ENCODE data around the gene ADGRA1. TPM values are rescaled to one million over a fixed set of nuclear protein-coding genes. Genes with fewer than 3 reads are reported as not detected.
"Not testable (repeated sequence)": the region's sequence is repeated elsewhere in the genome, so short reads cannot be mapped to it uniquely, and the experiment has no call there.

The ADGRA1 gene
- total RNA-seq, 2 experiments from 2014 or later: not detected

GRCh38 chr10:133110133-133110532, 22.4 kb downstream of the ADGRA1 start:
- intact Hi-C loops (cut with DNase I, micrococcal nuclease): no loop called here
- ATAC-seq: no peak
- Mint-ChIP-seq H3K36me3 (ENCODE audit: low read depth) (peaks cover 2% of the 10 kb centered on the region), H3K4me1 (no peaks in the 10 kb centered on the region), H3K27ac (no peak overlapping the region), H3K27me3 (no peaks in the 10 kb centered on the region), H3K9me3 (ENCODE audit: low read depth) (peaks cover 10% of the 10 kb centered on the region), H3K4me3 (no peak overlapping the region)
- ChIA-PET CTCF (interaction anchor here (0.7 kb wide), 1 partner anchor 272 kb away, joined by 3 read pairs; no protein-coding TSS in a partner anchor), POLR2A (no interaction called here)
- no peak for DNase-seq

GRCh38 chr10:133110609-133111275, 23.0 kb downstream of the ADGRA1 start:
- intact Hi-C loops (cut with DNase I, micrococcal nuclease): no loop called here

GRCh38 chr10:133111640-133112039, 23.9 kb downstream of the ADGRA1 start:
- ATAC-seq; H3K4me3 Mint-ChIP-seq; H3K9me3 Mint-ChIP-seq (ENCODE audit: low read depth); H3K27me3 Mint-ChIP-seq; H3K36me3 Mint-ChIP-seq (ENCODE audit: low read depth); POLR2A ChIA-PET; DNase-seq; H3K27ac Mint-ChIP-seq; intact Hi-C loops (cut with DNase I, micrococcal nuclease); CTCF ChIA-PET; H3K4me1 Mint-ChIP-seq: not testable (repeated sequence)

More at GRCh38 chr10:133110609-133111275, 23.0 kb downstream of the ADGRA1 start:
- no peak overlapping the region for H3K27ac Mint-ChIP-seq
- peaks cover 10% of the 10 kb centered on the region for H3K9me3 Mint-ChIP-seq (ENCODE audit: low read depth)
- H3K4me1 Mint-ChIP-seq: no peaks in the 10 kb centered on the region
- CTCF ChIA-PET: no interaction called here
- H3K36me3 Mint-ChIP-seq (ENCODE audit: low read depth): peaks cover 2% of the 10 kb centered on the region
- ATAC-seq (no peak), DNase-seq (no peak)
- POLR2A ChIA-PET: no interaction called here
- H3K4me3 Mint-ChIP-seq: no peak overlapping the region
- no peaks in the 10 kb centered on the region for H3K27me3 Mint-ChIP-seq

DNA sequence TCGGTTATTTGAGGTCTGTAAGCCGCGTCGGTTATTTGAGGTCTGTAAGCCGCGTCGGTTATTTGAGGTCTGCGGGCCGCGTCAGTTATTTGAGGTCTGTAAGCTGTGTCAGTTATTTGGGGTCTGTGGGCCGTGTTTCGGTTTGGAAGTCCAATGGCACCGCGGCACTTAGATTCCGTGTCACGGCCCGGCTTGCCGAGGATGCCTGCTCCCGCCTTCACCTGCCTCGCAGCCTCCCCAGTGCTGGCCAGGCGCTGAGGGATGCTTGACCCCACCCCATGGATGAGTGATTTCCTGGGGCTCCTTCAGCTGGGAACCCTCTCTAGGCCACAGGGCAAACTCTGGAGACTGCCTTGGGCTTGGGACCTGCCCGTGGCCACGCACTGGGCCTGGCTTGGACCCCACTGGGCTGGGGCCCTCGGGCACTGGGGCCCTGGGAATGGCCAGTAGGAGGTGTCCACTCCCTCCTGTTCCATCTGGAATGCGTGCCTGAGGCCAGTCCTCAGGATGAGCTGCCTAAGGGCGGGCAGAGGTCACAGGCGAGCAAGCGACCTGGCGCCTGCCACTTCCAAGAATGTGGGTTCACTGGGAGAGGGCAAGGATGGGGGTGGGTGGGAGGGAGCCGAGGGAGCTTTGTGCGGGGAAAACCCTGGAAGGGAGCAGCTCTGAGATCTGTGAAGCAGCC, 25.6 kb downstream of the ADGRA1 start:
- no peak overlapping the region for H3K4me3 Mint-ChIP-seq
- H3K4me1 Mint-ChIP-seq: no peaks in the 10 kb centered on the region
- DNase-seq (no peak), ATAC-seq (no peak)
- peaks cover 2% of the 10 kb centered on the region for H3K36me3 Mint-ChIP-seq (ENCODE audit: low read depth)
- intact Hi-C loops (cut with DNase I, micrococcal nuclease): no loop called here
- no peaks in the 10 kb centered on the region for H3K27me3 Mint-ChIP-seq
- no peak overlapping the region for H3K27ac Mint-ChIP-seq
- ChIA-PET CTCF (interaction anchor here (0.6 kb wide), 1 partner anchor 83 kb away, joined by 3 read pairs; no protein-coding TSS in a partner anchor), POLR2A (no interaction called here)
- H3K9me3 Mint-ChIP-seq (ENCODE audit: low read depth): peaks cover 6% of the 10 kb centered on the region

GRCh38 chr10:133113847-133114246, 26.1 kb downstream of the ADGRA1 start:
- ATAC-seq (no peak), DNase-seq (no peak)
- peaks cover 10% of the 10 kb centered on the region for H3K9me3 Mint-ChIP-seq (ENCODE audit: low read depth)
- H3K27ac Mint-ChIP-seq: no peak overlapping the region
- no peaks in the 10 kb centered on the region for H3K4me1 Mint-ChIP-seq
- H3K4me3 Mint-ChIP-seq: no peak overlapping the region
- CTCF ChIA-PET: no interaction called here
- intact Hi-C loops (cut with DNase I, micrococcal nuclease): no loop called here
- H3K36me3 Mint-ChIP-seq (ENCODE audit: low read depth): peaks cover 2% of the 10 kb centered on the region
- POLR2A ChIA-PET: no interaction called here
- H3K27me3 Mint-ChIP-seq: no peaks in the 10 kb centered on the region

- Mint-ChIP-seq H3K4me1 (no peaks in the 10 kb centered on the region), H3K27me3 (no peaks in the 10 kb centered on the region), H3K4me3 (no peak overlapping the region), H3K27ac (no peak overlapping the region), H3K36me3 (ENCODE audit: low read depth) (peaks cover 2% of the 10 kb centered on the region), H3K9me3 (ENCODE audit: low read depth) (peaks cover 11% of the 10 kb centered on the region)
- POLR2A ChIA-PET: no interaction called here
- DNase-seq (no peak), ATAC-seq (no peak)
- intact Hi-C loops (cut with DNase I, micrococcal nuclease): no loop called here
- CTCF ChIA-PET: no interaction called here
These were observed 26.5 kb downstream of the ADGRA1 start for GRCh38 chr10:133114251-133114650.

GRCh38 chr10:133114726-133115452, 27.2 kb downstream of the ADGRA1 start:
- Mint-ChIP-seq H3K9me3 (ENCODE audit: low read depth) (peaks cover 8% of the 10 kb centered on the region), H3K27me3 (no peaks in the 10 kb centered on the region), H3K36me3 (ENCODE audit: low read depth) (no peaks in the 10 kb centered on the region), H3K27ac (no peak overlapping the region), H3K4me1 (no peaks in the 10 kb centered on the region), H3K4me3 (no peak overlapping the region)
- DNase-seq (no peak), ATAC-seq (no peak)
- intact Hi-C loops (cut with DNase I, micrococcal nuclease): no loop called here
- POLR2A ChIA-PET: no interaction called here
- CTCF ChIA-PET: no interaction called here

- Mint-ChIP-seq H3K9me3 (ENCODE audit: low read depth) (peaks cover 10% of the 10 kb centered on the region), H3K36me3 (ENCODE audit: low read depth) (no peaks in the 10 kb centered on the region), H3K4me3 (no peak overlapping the region), H3K27me3 (no peaks in the 10 kb centered on the region), H3K4me1 (no peaks in the 10 kb centered on the region), H3K27ac (no peak overlapping the region)
- DNase-seq: no peak
- POLR2A ChIA-PET: no interaction called here
- intact Hi-C loops (cut with DNase I, micrococcal nuclease): no loop called here
- no peak for ATAC-seq
- CTCF ChIA-PET: no interaction called here
These were observed 27.7 kb downstream of the ADGRA1 start for GRCh38 chr10:133115453-133115842.

- H3K4me1 Mint-ChIP-seq: no peaks in the 10 kb centered on the region
- H3K27ac Mint-ChIP-seq: no peak overlapping the region
- ChIA-PET POLR2A (no interaction called here), CTCF (no interaction called here)
- H3K27me3 Mint-ChIP-seq: no peaks in the 10 kb centered on the region
- H3K36me3 Mint-ChIP-seq (ENCODE audit: low read depth): no peaks in the 10 kb centered on the region
- intact Hi-C loops (cut with DNase I, micrococcal nuclease): no loop called here
- H3K4me3 Mint-ChIP-seq: no peak overlapping the region
- ATAC-seq: no peak
- no peak for DNase-seq
- peaks cover 10% of the 10 kb centered on the region for H3K9me3 Mint-ChIP-seq (ENCODE audit: low read depth)
These were observed 28.3 kb downstream of the ADGRA1 start for GRCh38 chr10:133115976-133116375.

DNA sequence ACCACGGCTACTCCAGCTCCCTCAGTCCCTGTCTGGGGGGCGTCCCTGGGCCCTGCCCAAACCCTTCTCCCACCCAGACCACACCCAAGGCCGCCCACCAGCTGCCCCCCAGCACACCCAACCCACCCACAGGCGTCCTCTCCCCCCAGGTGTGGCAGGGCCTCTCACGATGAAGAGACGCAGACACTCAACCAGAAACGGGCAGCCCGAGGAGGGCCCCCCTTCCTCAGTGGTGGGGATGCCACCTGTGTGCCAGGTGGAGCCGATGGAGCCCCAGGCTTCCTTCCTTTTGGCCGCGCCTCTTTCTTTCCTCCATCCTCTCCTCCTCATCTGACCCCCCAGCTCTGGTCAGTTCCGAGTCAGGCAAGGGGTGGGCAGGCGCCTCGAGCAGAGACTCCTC, 28.7 kb downstream of the ADGRA1 start:
- H3K27me3 Mint-ChIP-seq: no peaks in the 10 kb centered on the region
- H3K36me3 Mint-ChIP-seq (ENCODE audit: low read depth): no peaks in the 10 kb centered on the region
- CTCF ChIA-PET: interaction anchor here (1.7 kb wide), 1 partner anchor 27 kb away, joined by 5 read pairs; no protein-coding TSS in a partner anchor
- H3K9me3 Mint-ChIP-seq (ENCODE audit: low read depth): peaks cover 10% of the 10 kb centered on the region
- intact Hi-C loops (cut with DNase I, micrococcal nuclease): no loop called here
- no peak overlapping the region for H3K27ac Mint-ChIP-seq
- no peaks in the 10 kb centered on the region for H3K4me1 Mint-ChIP-seq
- ATAC-seq: no peak
- no peak for DNase-seq
- no peak overlapping the region for H3K4me3 Mint-ChIP-seq
- POLR2A ChIA-PET: no interaction called here

DNA sequence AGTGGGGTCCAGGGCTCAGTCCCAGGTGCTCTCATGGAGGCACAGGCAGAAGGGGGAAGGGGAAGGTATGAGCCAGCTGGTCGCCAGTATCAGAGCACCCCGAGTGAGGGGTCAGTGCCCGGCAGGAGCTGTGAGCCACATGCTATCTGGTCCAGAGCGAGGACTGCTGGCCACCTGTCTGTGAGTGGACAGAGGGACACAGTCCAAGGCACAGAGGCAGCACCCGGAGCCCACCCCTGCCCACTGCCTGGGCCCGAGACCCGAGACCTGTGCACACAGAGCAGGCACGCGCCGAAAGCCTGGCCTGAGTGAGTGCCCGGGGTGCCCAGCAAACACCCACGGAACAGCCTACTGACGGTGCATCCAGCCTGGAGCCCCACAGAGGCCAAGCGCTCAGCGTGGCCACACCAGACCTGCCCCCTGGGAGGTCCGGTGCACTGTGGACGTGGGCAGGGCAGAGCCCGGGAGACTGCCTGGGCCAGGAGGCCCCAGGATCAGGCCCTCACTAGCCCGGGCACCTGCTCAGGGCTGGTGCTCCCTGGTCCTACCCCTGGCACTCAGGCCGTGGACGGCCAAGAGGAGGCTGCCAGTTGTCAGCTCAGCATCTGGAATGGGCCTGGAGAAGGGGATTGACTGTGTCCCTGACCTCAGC, 29.4 kb downstream of the ADGRA1 start:
- POLR2A ChIA-PET: no interaction called here
- no peaks in the 10 kb centered on the region for H3K36me3 Mint-ChIP-seq (ENCODE audit: low read depth)
- CTCF ChIA-PET: interaction anchor here (1.7 kb wide), 1 partner anchor 26 kb away, joined by 5 read pairs; no protein-coding TSS in a partner anchor
- no peak for ATAC-seq
- H3K27me3 Mint-ChIP-seq: no peaks in the 10 kb centered on the region
- no peak for DNase-seq
- H3K4me1 Mint-ChIP-seq: no peaks in the 10 kb centered on the region
- no peak overlapping the region for H3K4me3 Mint-ChIP-seq
- H3K9me3 Mint-ChIP-seq (ENCODE audit: low read depth): peaks cover 10% of the 10 kb centered on the region
- no peak overlapping the region for H3K27ac Mint-ChIP-seq
- intact Hi-C loops (cut with DNase I, micrococcal nuclease): no loop called here

All from activated CD4-positive, alpha-beta T cell treated with anti-CD3 and anti-CD28 coated beads for 36 hours (primary cell).